CD14-positive monocyte (primary cell): Measurements from ENCODE around the gene IGHMBP2. TPM values are rescaled to one million over a fixed set of nuclear protein-coding genes. Genes with fewer than 3 reads are reported as not detected.

Experiments
- DNase-seq, 3 donors: peaks; one replicate each; pipeline ENCODE4 v3.0.0-alpha.2; 2011 to 2022
- H2AFZ ChIP-seq: 2 replicates; pipeline ENCODE4 v1.6.0; 2012; ENCODE audit warnings: mild to moderate bottlenecking, low read depth, low read length, inconsistent platforms; ENCODE audit not compliant: insufficient read depth, poor library complexity, severe bottlenecking
- H3K27ac ChIP-seq, 2 donors: 1 replicate in 1 of 2; 2 replicates in 1 of 2; pipeline ENCODE4 v1.5.1; 2012 to 2013; ENCODE audit warnings: low read length in 2 of 2, control low read depth in 1 of 2, inconsistent platforms in 1 of 2, low read depth in 1 of 2, mild to moderate bottlenecking in 1 of 2
- H3K27me3 ChIP-seq, 2 donors: one replicate each; pipeline versions ENCODE4 v1.6.0 to v1.6.1; 2011 to 2013; ENCODE audit warnings: low read length in 2 of 2; ENCODE audit not compliant: control insufficient read depth in 2 of 2, insufficient read depth in 2 of 2
- H3K36me3 ChIP-seq, 2 donors: replicated peaks in 1 of 2; 1 replicate in 1 of 2; 2 replicates in 1 of 2; pipeline versions ENCODE4 v1.5.1 to v1.6.1; 2012 to 2013; ENCODE audit warnings: low read length in 2 of 2, control low read depth in 1 of 2, inconsistent platforms in 1 of 2, mild to moderate bottlenecking in 1 of 2; ENCODE audit not compliant: insufficient read depth in 2 of 2, control insufficient read depth in 1 of 2
- H3K4me1 ChIP-seq, 2 donors: 1 replicate in 1 of 2; 2 replicates in 1 of 2; pipeline versions ENCODE4 v1.5.1 to v1.6.1; 2012 to 2013; ENCODE audit warnings: low read length in 2 of 2, control low read depth in 1 of 2, inconsistent platforms in 1 of 2, mild to moderate bottlenecking in 1 of 2, moderate library complexity in 1 of 2; ENCODE audit not compliant: insufficient read depth in 2 of 2, control insufficient read depth in 1 of 2
- H3K4me2 ChIP-seq: replicated peaks from 2 replicates; pipeline ENCODE3; 2012; ENCODE audit warnings: low read length, moderate library complexity, mild to moderate bottlenecking; ENCODE audit not compliant: poor library complexity, severe bottlenecking; ENCODE audit errors: extremely low read depth
- H3K4me3 ChIP-seq, 3 experiments: fragments of 200-600 bp in 1 of 3; sonication (generic) in 1 of 3; replicated peaks in 1 of 3; 1 replicate in 2 of 3; 2 replicates in 1 of 3; pipeline ENCODE4 v1.5.1; 2011 to 2013; ENCODE audit warnings: low read length in 3 of 3, mild to moderate bottlenecking in 3 of 3, control low read depth in 2 of 3, low read depth in 2 of 3, inconsistent platforms in 1 of 3, moderate library complexity in 1 of 3
- H3K79me2 ChIP-seq: 2 replicates; pipeline ENCODE4 v1.6.0; 2012; ENCODE audit warnings: mild to moderate bottlenecking, control low read depth, inconsistent platforms, low read length, moderate library complexity; ENCODE audit not compliant: insufficient read depth
- H3K9ac ChIP-seq: 2 replicates; pipeline ENCODE4 v1.6.0; 2017; ENCODE audit warnings: low read length, mild to moderate bottlenecking; ENCODE audit not compliant: insufficient read depth, poor library complexity, severe bottlenecking
- H3K9me3 ChIP-seq, 2 donors: replicated peaks in 1 of 2; 1 replicate in 1 of 2; 2 replicates in 1 of 2; pipeline versions ENCODE4 v1.5.1 to v1.6.1; 2012 to 2013; ENCODE audit warnings: low read length in 2 of 2, control low read depth in 1 of 2; ENCODE audit not compliant: control insufficient read depth in 1 of 2, insufficient read depth in 1 of 2
- H4K20me1 ChIP-seq: 2 replicates; pipeline ENCODE4 v1.6.0; 2012; ENCODE audit warnings: mild to moderate bottlenecking, low read length, control low read depth, moderate library complexity; ENCODE audit not compliant: insufficient read depth
- H3K27ac Mint-ChIP-seq, 7 donors: one replicate each; pipeline ENCODE4 v1.8.0; 2020; ENCODE audit warnings: mild to moderate bottlenecking in 7 of 7, mixed read lengths in 7 of 7, moderate library complexity in 6 of 7, inconsistent platforms in 2 of 7
- H3K27me3 Mint-ChIP-seq, 3 donors: one replicate each; pipeline ENCODE4 v1.8.0; 2021 to 2022; ENCODE audit warnings: low read depth in 3 of 3, mild to moderate bottlenecking in 3 of 3, mixed read lengths in 3 of 3, moderate library complexity in 3 of 3, inconsistent platforms in 1 of 3
- H3K36me3 Mint-ChIP-seq, 2 donors: one replicate each; pipeline ENCODE4 v1.8.0; 2020; ENCODE audit warnings: mixed read lengths in 2 of 2, inconsistent platforms in 1 of 2, mild to moderate bottlenecking in 1 of 2
- H3K4me1 Mint-ChIP-seq: one replicate; pipeline ENCODE4 v1.8.0; 2020; ENCODE audit warnings: mild to moderate bottlenecking, mixed read lengths
- H3K4me3 Mint-ChIP-seq, 2 donors: one replicate each; pipeline ENCODE4 v1.8.0; 2020; ENCODE audit warnings: mild to moderate bottlenecking in 2 of 2, mixed read lengths in 2 of 2, moderate library complexity in 1 of 2
- H3K9me3 Mint-ChIP-seq, 7 donors: one replicate each; pipeline ENCODE4 v1.8.0; 2020 to 2022; ENCODE audit warnings: mixed read lengths in 7 of 7, mild to moderate bottlenecking in 6 of 7, moderate library complexity in 6 of 7, inconsistent platforms in 2 of 7
- CTCF ChIP-seq: fragments of 200-600 bp; IDR thresholded peaks from one replicate; pipeline ENCODE4 v1.8.0; 2022; ENCODE audit warnings: antibody characterized with exemption, mild to moderate bottlenecking
- WGBS: methylation state at CpG from one replicate; pipeline ENCODE4 v1.1.5; 2013; ENCODE audit warnings: missing lambda C conversion rate; ENCODE audit not compliant: insufficient coverage; 5-methylcytosine and 5-hydroxymethylcytosine counted together
- intact Hi-C, 2 donors: fragments of 100-400 bp; cut with micrococcal nuclease; formaldehyde crosslinking; loops; one replicate each; pipeline versions ENCODE4 v1.15.0 to v1.15.1; 2023
- polyA plus RNA-seq, 3 donors: library from polyadenylated mRNA; depleted of rRNA in 1 of 3; unstranded in 2 of 3; stranded (reverse) in 1 of 3; fragments of 300-500 nt in 2 of 3; fragments of >200 nt in 1 of 3; fragmentation: Illumina TruSeq in 2 of 3; gene quantifications; 1 replicate in 2 of 3; 2 replicates in 1 of 3; pipeline ENCODE4 v1.2.3, GENCODE V29; 2012 to 2021

IGHMBP2 gene
- polyA plus RNA-seq, 3 donors = 3.9 to 14.9 (median 6.0) TPM

GRCh38 chr11:68857037-68857586, 46.6 kb upstream of the IGHMBP2 start:
- DNase-seq = no peak
- no peaks in the 10 kb centered on the region for H3K9me3 ChIP-seq
- H3K27ac ChIP-seq = no peak overlapping the region
- H3K36me3 ChIP-seq = no peaks in the 10 kb centered on the region
- Mint-ChIP-seq H3K4me1 (peaks cover 17% of the 10 kb centered on the region), H3K27ac (no peak overlapping the region), H3K9me3 (peaks cover 2 to 14% (median 4%) of the 10 kb centered on the region in 7 donors), H3K36me3 (no peaks in the 10 kb centered on the region), H3K27me3 (peaks cover 19 to 23% (median 23%) of the 10 kb centered on the region in 3 donors), H3K4me3 (no peak overlapping the region)
- no peaks in the 10 kb centered on the region for H4K20me1 ChIP-seq
- H2AFZ ChIP-seq = no peak overlapping the region
- peaks cover 3 to 11% of the 10 kb centered on the region in 2 donors for H3K27me3 ChIP-seq
- intact Hi-C loops = no loop called here
- WGBS = no CpG with 5 or more reads among the region's 8 CpGs
- H3K79me2 ChIP-seq = no peaks in the 10 kb centered on the region
- no peak overlapping the region for H3K9ac ChIP-seq
- no peak overlapping the region for H3K4me3 ChIP-seq
- no peak overlapping the region for H3K4me2 ChIP-seq
- no peak for TF ChIP-seq CTCF
- H3K4me1 ChIP-seq = peaks cover 14 to 19% of the 10 kb centered on the region in 2 donors

GRCh38 chr11:68859123-68859522, 44.6 kb upstream of the IGHMBP2 start:
- Mint-ChIP-seq H3K4me3 (no peak overlapping the region), H3K9me3 (peaks cover 9 to 24% (median 13%) of the 10 kb centered on the region in 7 donors), H3K4me1 (peaks cover 11% of the 10 kb centered on the region), H3K27me3 (peaks cover 10 to 13% (median 11%) of the 10 kb centered on the region in 3 donors), H3K36me3 (no peaks in the 10 kb centered on the region), H3K27ac (no peak overlapping the region)
- intact Hi-C loops = no loop called here
- Histone ChIP-seq H3K4me2 (no peak overlapping the region), H3K27me3 (peaks cover 3 to 7% of the 10 kb centered on the region in 2 donors), H2AFZ (no peak overlapping the region), H3K36me3 (no peaks in the 10 kb centered on the region), H3K4me1 (peaks cover 14 to 18% of the 10 kb centered on the region in 2 donors), H3K79me2 (no peaks in the 10 kb centered on the region), H3K9ac (no peak overlapping the region), H3K27ac (no peak overlapping the region), H4K20me1 (no peaks in the 10 kb centered on the region), H3K9me3 (peaks cover 4 to 5% of the 10 kb centered on the region in 2 donors), H3K4me3 (no peak overlapping the region)
- no peak for DNase-seq
- no peak for TF ChIP-seq CTCF
- 95% methylated on average over 6 of the region's 8 CpGs for WGBS
